Activated CD8-positive, alpha-beta memory T cell treated with anti-CD3 and anti-CD28 coated beads, Interleukin-2, amount 10 ng/mL, durations not matched to agents 7 days and 5 days (primary cell): ENCODE data around the gene SDC3. TPM values are rescaled to one million over a fixed set of nuclear protein-coding genes. Genes with fewer than 3 reads are reported as not detected.
"Not testable (repeated sequence)": the region's sequence is repeated elsewhere in the genome, so short reads cannot be mapped to it uniquely, and the experiment has no call there.

Experiments
- ATAC-seq: fragments of 150-1000 bp; cut with Tn5 transposase; one replicate; pipeline ENCODE4 v1.10.0; 2021; ENCODE audit warnings: moderate library complexity
- CTCF ChIA-PET: fragments of 350-600 bp; sonication (Branson Sonifier 250); formaldehyde crosslinking; loops from one replicate; lab custom pipeline; 2021; ENCODE audit warnings: antibody characterized with exemption; lab: Charles Lee
- DNase-seq: peaks from one replicate; pipeline ENCODE4 v3.0.0-alpha.2; 2020
- H3K27ac Mint-ChIP-seq: one replicate; pipeline ENCODE4 v1.8.0; 2021; ENCODE audit warnings: mild to moderate bottlenecking, mixed read lengths
- H3K27me3 Mint-ChIP-seq: one replicate; pipeline ENCODE4 v1.8.0; 2021; ENCODE audit warnings: mixed read lengths
- H3K36me3 Mint-ChIP-seq: one replicate; pipeline ENCODE4 v1.8.0; 2021; ENCODE audit warnings: mild to moderate bottlenecking, mixed read lengths
- H3K4me1 Mint-ChIP-seq: one replicate; pipeline ENCODE4 v1.8.0; 2021; ENCODE audit warnings: mixed read lengths
- H3K4me3 Mint-ChIP-seq: one replicate; pipeline ENCODE4 v1.8.0; 2021; ENCODE audit warnings: mild to moderate bottlenecking, moderate library complexity, mixed read lengths
- H3K9me3 Mint-ChIP-seq: one replicate; pipeline ENCODE4 v1.8.0; 2022; ENCODE audit warnings: low read depth, mixed read lengths
- total RNA-seq, 2 experiments: library from RNA; stranded (reverse); gene quantifications; one replicate each; pipeline ENCODE4 v1.2.3, GENCODE V29; 2021

Gene SDC3
- total RNA-seq, 2 experiments from 2014 or later: not detected

- DNase-seq (peak; percentile 58), ATAC-seq (no peak)
- peaks cover 54% of the 10 kb centered on the region for H3K27me3 Mint-ChIP-seq
- no peak overlapping the region for H3K4me3 Mint-ChIP-seq
- H3K27ac Mint-ChIP-seq: no peak overlapping the region
- no peaks in the 10 kb centered on the region for H3K36me3 Mint-ChIP-seq
- CTCF ChIA-PET: interaction anchor here (1.1 to 1.2 kb wide), 2 partner anchors 67 to 78 kb away, joined by 3 to 4 read pairs; no protein-coding TSS in a partner anchor
- no peaks in the 10 kb centered on the region for H3K9me3 Mint-ChIP-seq
- peaks cover 5% of the 10 kb centered on the region for H3K4me1 Mint-ChIP-seq
Observed at GRCh38 chr1:30868833-30869435, 39.6 kb downstream of the SDC3 start.

DNA sequence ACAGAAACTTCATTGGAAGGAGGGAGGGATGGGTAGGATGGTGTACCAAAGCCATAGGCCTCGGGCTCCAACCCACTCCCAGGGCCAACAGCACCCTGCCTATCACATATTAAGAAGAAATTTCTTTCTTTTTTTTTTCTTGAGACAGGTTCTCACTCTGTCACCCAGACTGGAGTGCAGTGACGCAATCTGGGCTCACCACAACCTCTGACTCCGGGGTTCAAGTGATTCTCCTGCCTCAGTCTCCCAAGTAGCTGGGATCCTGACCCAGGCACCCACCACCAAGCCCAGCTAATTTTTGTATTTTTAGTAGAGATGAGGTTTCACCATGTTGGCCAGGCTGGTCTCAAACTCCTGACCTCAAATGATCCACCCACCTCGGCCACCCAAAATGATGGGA, 40.5 kb downstream of the SDC3 start:
- H3K27ac Mint-ChIP-seq, H3K36me3 Mint-ChIP-seq, H3K4me3 Mint-ChIP-seq, H3K4me1 Mint-ChIP-seq, H3K9me3 Mint-ChIP-seq, ATAC-seq, DNase-seq: not testable (repeated sequence)
- H3K27me3 Mint-ChIP-seq: peaks cover 51% of the 10 kb centered on the region
- CTCF ChIA-PET: interaction anchor here (1.1 to 1.8 kb wide), 3 partner anchors 66 to 149 kb away, joined by 3 to 4 read pairs (median 4); no protein-coding TSS in a partner anchor

DNA sequence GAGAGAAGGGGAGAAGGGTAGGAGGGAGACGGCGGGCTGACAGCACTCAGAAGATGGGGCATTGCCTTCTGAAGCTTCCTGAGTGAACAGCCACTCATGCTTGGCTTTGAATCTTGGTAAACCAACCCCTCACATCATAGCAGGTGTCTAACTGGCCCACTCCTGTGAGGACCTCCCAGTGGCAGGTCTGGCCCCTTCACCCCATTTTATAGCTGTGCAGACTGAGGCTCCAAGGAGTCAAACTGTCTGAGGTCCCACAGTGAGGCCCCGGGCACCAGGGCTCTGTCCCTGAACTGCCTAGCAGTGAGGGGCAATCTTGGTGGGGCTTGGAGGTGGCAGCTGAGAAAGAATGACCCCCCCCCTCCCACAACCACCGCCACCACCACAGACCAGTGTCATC, 41.0 kb downstream of the SDC3 start:
- Mint-ChIP-seq H3K27me3 (peaks cover 55% of the 10 kb centered on the region), H3K9me3 (no peaks in the 10 kb centered on the region), H3K4me1 (peaks cover 5% of the 10 kb centered on the region), H3K4me3 (no peak overlapping the region), H3K27ac (no peak overlapping the region), H3K36me3 (no peaks in the 10 kb centered on the region)
- CTCF ChIA-PET: interaction anchor here (1.1 to 2.4 kb wide), 3 partner anchors 66 to 148 kb away, joined by 3 to 10 read pairs (median 4); no protein-coding TSS in a partner anchor
- no peak for ATAC-seq
- DNase-seq: no peak

GRCh38 chr1:30866594-30866993, 42.0 kb downstream of the SDC3 start:
- Mint-ChIP-seq H3K4me3 (no peak overlapping the region), H3K36me3 (no peaks in the 10 kb centered on the region), H3K27ac (no peak overlapping the region), H3K27me3 (peaks cover 51% of the 10 kb centered on the region), H3K9me3 (no peaks in the 10 kb centered on the region), H3K4me1 (peaks cover 5% of the 10 kb centered on the region)
- DNase-seq: no peak
- CTCF ChIA-PET: interaction anchor here (1.4 to 2.4 kb wide), 3 partner anchors 45 to 147 kb away, joined by 3 to 10 read pairs (median 4); no protein-coding TSS in a partner anchor
- ATAC-seq: no peak

- Mint-ChIP-seq H3K36me3 (no peaks in the 10 kb centered on the region), H3K27ac (no peak overlapping the region), H3K27me3 (peaks cover 67% of the 10 kb centered on the region), H3K9me3 (no peaks in the 10 kb centered on the region), H3K4me3 (no peak overlapping the region), H3K4me1 (peaks cover 5% of the 10 kb centered on the region)
- no peak for ATAC-seq
- CTCF ChIA-PET: no interaction called here
- DNase-seq: no peak
Observed at GRCh38 chr1:30864681-30865080, 43.9 kb downstream of the SDC3 start.

- no peak overlapping the region for H3K27ac Mint-ChIP-seq
- peaks cover 1% of the 10 kb centered on the region for H3K4me1 Mint-ChIP-seq
- H3K4me3 Mint-ChIP-seq: no peak overlapping the region
- ATAC-seq: no peak
- CTCF ChIA-PET: no interaction called here
- H3K36me3 Mint-ChIP-seq: no peaks in the 10 kb centered on the region
- no peaks in the 10 kb centered on the region for H3K9me3 Mint-ChIP-seq
- DNase-seq: no peak
- peaks cover 67% of the 10 kb centered on the region for H3K27me3 Mint-ChIP-seq
Observed at GRCh38 chr1:30863858-30864604, 44.5 kb downstream of the SDC3 start.

- H3K27ac Mint-ChIP-seq: no peak overlapping the region
- ATAC-seq: no peak
- no peak for DNase-seq
- peaks cover 58% of the 10 kb centered on the region for H3K27me3 Mint-ChIP-seq
- CTCF ChIA-PET: no interaction called here
- H3K4me1 Mint-ChIP-seq: no peaks in the 10 kb centered on the region
- no peaks in the 10 kb centered on the region for H3K36me3 Mint-ChIP-seq
- H3K9me3 Mint-ChIP-seq: no peaks in the 10 kb centered on the region
- H3K4me3 Mint-ChIP-seq: no peak overlapping the region
Observed at GRCh38 chr1:30860320-30860652, 48.3 kb downstream of the SDC3 start.

GRCh38 chr1:30857964-30858363, 50.6 kb downstream of the SDC3 start:
- H3K36me3 Mint-ChIP-seq: no peaks in the 10 kb centered on the region
- DNase-seq: no peak
- H3K27ac Mint-ChIP-seq: no peak overlapping the region
- peaks cover 57% of the 10 kb centered on the region for H3K27me3 Mint-ChIP-seq
- H3K4me1 Mint-ChIP-seq: peaks cover 1% of the 10 kb centered on the region
- CTCF ChIA-PET: interaction anchor here (1.3 kb wide), 1 partner anchor 56 kb away, joined by 4 read pairs; no protein-coding TSS in a partner anchor
- no peaks in the 10 kb centered on the region for H3K9me3 Mint-ChIP-seq
- no peak for ATAC-seq
- H3K4me3 Mint-ChIP-seq: no peak overlapping the region

- ATAC-seq (no peak), DNase-seq (no peak)
- H3K9me3 Mint-ChIP-seq: no peaks in the 10 kb centered on the region
- no peaks in the 10 kb centered on the region for H3K36me3 Mint-ChIP-seq
- H3K4me3 Mint-ChIP-seq: no peak overlapping the region
- no peak overlapping the region for H3K27ac Mint-ChIP-seq
- peaks cover 51% of the 10 kb centered on the region for H3K27me3 Mint-ChIP-seq
- H3K4me1 Mint-ChIP-seq: peaks cover 1% of the 10 kb centered on the region
- CTCF ChIA-PET: interaction anchor here (1.3 kb wide), 1 partner anchor 55 kb away, joined by 4 read pairs; no protein-coding TSS in a partner anchor
Observed at GRCh38 chr1:30857062-30857461, 51.5 kb downstream of the SDC3 start.

GRCh38 chr1:30856260-30856790, 52.2 kb downstream of the SDC3 start:
- no peaks in the 10 kb centered on the region for H3K9me3 Mint-ChIP-seq
- H3K4me3 Mint-ChIP-seq: no peak overlapping the region
- H3K27ac Mint-ChIP-seq: no peak overlapping the region
- peaks cover 1% of the 10 kb centered on the region for H3K4me1 Mint-ChIP-seq
- ATAC-seq: no peak
- DNase-seq: no peak
- peaks cover 49% of the 10 kb centered on the region for H3K27me3 Mint-ChIP-seq
- CTCF ChIA-PET: interaction anchor here (1.3 kb wide), 1 partner anchor 55 kb away, joined by 4 read pairs; no protein-coding TSS in a partner anchor
- no peaks in the 10 kb centered on the region for H3K36me3 Mint-ChIP-seq

GRCh38 chr1:30855686-30856259, 52.8 kb downstream of the SDC3 start:
- H3K9me3 Mint-ChIP-seq: no peaks in the 10 kb centered on the region
- CTCF ChIA-PET: no interaction called here
- H3K27ac Mint-ChIP-seq: no peak overlapping the region
- no peak for ATAC-seq
- peaks cover 43% of the 10 kb centered on the region for H3K27me3 Mint-ChIP-seq
- no peak for DNase-seq
- H3K4me3 Mint-ChIP-seq: no peak overlapping the region
- peaks cover 1% of the 10 kb centered on the region for H3K4me1 Mint-ChIP-seq
- no peaks in the 10 kb centered on the region for H3K36me3 Mint-ChIP-seq

DNA sequence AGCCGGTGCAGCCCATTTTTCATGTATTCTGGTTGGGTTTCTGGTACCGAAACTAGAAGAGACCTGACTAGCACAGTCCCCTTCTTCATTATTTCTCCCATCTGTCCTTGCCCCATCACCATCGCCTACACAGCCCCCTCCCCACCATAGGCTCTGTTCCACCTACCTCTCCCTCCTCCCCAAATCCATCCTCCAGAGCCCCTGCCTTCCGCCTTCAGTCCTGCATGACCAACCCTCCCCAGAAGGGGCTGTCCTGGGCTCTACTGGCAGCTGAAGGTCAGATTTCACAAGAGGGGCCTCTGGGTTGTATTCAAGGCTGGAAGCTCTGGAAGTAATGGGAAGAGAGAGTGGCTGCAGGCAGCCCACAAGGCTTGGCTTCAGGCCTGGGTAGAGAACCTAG, 55.2 kb downstream of the SDC3 start:
- Mint-ChIP-seq H3K36me3 (no peaks in the 10 kb centered on the region), H3K4me3 (no peak overlapping the region), H3K27me3 (peaks cover 41% of the 10 kb centered on the region), H3K9me3 (no peaks in the 10 kb centered on the region), H3K4me1 (peaks cover 1% of the 10 kb centered on the region), H3K27ac (no peak overlapping the region)
- ATAC-seq (no peak), DNase-seq (no peak)
- CTCF ChIA-PET: interaction anchor here (0.5 to 0.9 kb wide), 2 partner anchors 51 to 52 kb away, joined by 3 to 6 read pairs; no protein-coding TSS in a partner anchor

GRCh38 chr1:30852026-30852425, 56.5 kb downstream of the SDC3 start:
- Mint-ChIP-seq H3K4me1 (peaks cover 1% of the 10 kb centered on the region), H3K27ac (no peak overlapping the region), H3K27me3 (peaks cover 47% of the 10 kb centered on the region), H3K9me3 (no peaks in the 10 kb centered on the region), H3K4me3 (no peak overlapping the region), H3K36me3 (no peaks in the 10 kb centered on the region)
- no peak for ATAC-seq
- no peak for DNase-seq
- CTCF ChIA-PET: no interaction called here
